Neural crest cell (in vitro differentiated cells): ENCODE data around the gene PTGDS. TPM values are rescaled to one million over a fixed set of nuclear protein-coding genes. Genes with fewer than 3 reads are reported as not detected.
"Not testable (repeated sequence)": the region's sequence is repeated elsewhere in the genome, so short reads cannot be mapped to it uniquely, and the experiment has no call there.

Experiments used
- DNase-seq: peaks from one replicate; pipeline ENCODE4 v3.0.0; 2021; ENCODE audit warnings: low read depth, mixed read lengths, low spot score
- H3K27ac Mint-ChIP-seq: one replicate; pipeline ENCODE4 v1.8.0; 2021; ENCODE audit warnings: mild to moderate bottlenecking, mixed read lengths; ENCODE audit not compliant: unreplicated experiment
- H3K27me3 Mint-ChIP-seq: 2 replicates; pipeline ENCODE4 v1.8.0; 2021; ENCODE audit warnings: low read depth, mild to moderate bottlenecking, mixed read lengths
- H3K36me3 Mint-ChIP-seq: 2 replicates; pipeline ENCODE4 v1.8.0; 2021; ENCODE audit warnings: low read depth, mild to moderate bottlenecking, mixed read lengths
- H3K4me1 Mint-ChIP-seq: 2 replicates; pipeline ENCODE4 v1.8.0; 2021; ENCODE audit warnings: mixed read lengths
- H3K4me3 Mint-ChIP-seq: one replicate; pipeline ENCODE4 v1.8.0; 2021; ENCODE audit warnings: mild to moderate bottlenecking, mixed read lengths
- H3K9me3 Mint-ChIP-seq: 2 replicates; pipeline ENCODE4 v1.8.0; 2021; ENCODE audit warnings: mixed read lengths
- total RNA-seq: library from RNA; stranded (reverse); gene quantifications from 2 replicates; pipeline ENCODE4 v1.2.1, GENCODE V29; 2021
- TF ChIP-seq, protein P1 (sequence below): fragments of 200-600 bp; sonication (generic); conservative IDR thresholded peaks from 2 replicates; pipeline ENCODE4 v1.5.0; 2021; ENCODE audit warnings: antibody characterized with exemption, mild to moderate bottlenecking

PTGDS gene
- total RNA-seq, 1 donor from 2014 or later = not detected

- peaks cover 11% of the 10 kb centered on the region for H3K27me3 Mint-ChIP-seq
- peaks cover 8% of the 10 kb centered on the region for H3K4me1 Mint-ChIP-seq
- no peak overlapping the region for H3K27ac Mint-ChIP-seq
- H3K36me3 Mint-ChIP-seq = no peaks in the 10 kb centered on the region
- H3K9me3 Mint-ChIP-seq = no peaks in the 10 kb centered on the region
- TF ChIP-seq, protein P1, sequence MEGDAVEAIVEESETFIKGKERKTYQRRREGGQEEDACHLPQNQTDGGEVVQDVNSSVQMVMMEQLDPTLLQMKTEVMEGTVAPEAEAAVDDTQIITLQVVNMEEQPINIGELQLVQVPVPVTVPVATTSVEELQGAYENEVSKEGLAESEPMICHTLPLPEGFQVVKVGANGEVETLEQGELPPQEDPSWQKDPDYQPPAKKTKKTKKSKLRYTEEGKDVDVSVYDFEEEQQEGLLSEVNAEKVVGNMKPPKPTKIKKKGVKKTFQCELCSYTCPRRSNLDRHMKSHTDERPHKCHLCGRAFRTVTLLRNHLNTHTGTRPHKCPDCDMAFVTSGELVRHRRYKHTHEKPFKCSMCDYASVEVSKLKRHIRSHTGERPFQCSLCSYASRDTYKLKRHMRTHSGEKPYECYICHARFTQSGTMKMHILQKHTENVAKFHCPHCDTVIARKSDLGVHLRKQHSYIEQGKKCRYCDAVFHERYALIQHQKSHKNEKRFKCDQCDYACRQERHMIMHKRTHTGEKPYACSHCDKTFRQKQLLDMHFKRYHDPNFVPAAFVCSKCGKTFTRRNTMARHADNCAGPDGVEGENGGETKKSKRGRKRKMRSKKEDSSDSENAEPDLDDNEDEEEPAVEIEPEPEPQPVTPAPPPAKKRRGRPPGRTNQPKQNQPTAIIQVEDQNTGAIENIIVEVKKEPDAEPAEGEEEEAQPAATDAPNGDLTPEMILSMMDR = no peak
- H3K4me3 Mint-ChIP-seq = peak overlapping the region; percentile 57
- DNase-seq = no peak
Measured at GRCh38 chr9:137000177-137000930, 23.1 kb downstream of the PTGDS start.

- no peak for DNase-seq
- H3K9me3 Mint-ChIP-seq = no peaks in the 10 kb centered on the region
- no peak overlapping the region for H3K27ac Mint-ChIP-seq
- peaks cover 8% of the 10 kb centered on the region for H3K4me1 Mint-ChIP-seq
- TF ChIP-seq, protein P1 = no peak
- H3K27me3 Mint-ChIP-seq = peaks cover 8% of the 10 kb centered on the region
- H3K36me3 Mint-ChIP-seq = no peaks in the 10 kb centered on the region
- no peak overlapping the region for H3K4me3 Mint-ChIP-seq
Measured at GRCh38 chr9:137001857-137002645, 24.7 kb downstream of the PTGDS start.

DNA sequence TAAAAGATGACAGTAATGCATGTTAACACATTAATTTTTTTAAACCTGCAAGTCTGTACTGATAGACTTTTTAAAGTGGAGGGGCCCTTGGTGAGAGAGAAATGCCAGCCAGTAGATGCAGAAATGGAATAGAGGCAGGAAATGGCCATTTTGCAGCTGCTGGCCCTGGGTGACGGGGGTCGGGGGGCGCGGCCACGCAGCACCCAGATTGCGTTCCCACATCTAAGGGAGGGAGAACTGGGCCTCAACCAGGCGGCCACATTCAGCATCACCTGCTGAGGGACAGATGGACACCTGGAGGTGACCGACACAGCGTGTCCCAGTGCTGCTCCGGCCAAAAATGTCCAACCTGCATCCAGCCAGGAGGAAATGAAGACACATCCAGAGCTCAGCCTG lies 25.3 kb downstream of the PTGDS start:
- TF ChIP-seq, protein P1 = no peak
- Mint-ChIP-seq H3K27me3 (peaks cover 4% of the 10 kb centered on the region), H3K36me3 (no peaks in the 10 kb centered on the region), H3K9me3 (no peaks in the 10 kb centered on the region), H3K4me1 (peaks cover 6% of the 10 kb centered on the region), H3K4me3 (no peak overlapping the region), H3K27ac (no peak overlapping the region)
- no peak for DNase-seq

GRCh38 chr9:137004285-137004684 lies 27.0 kb downstream of the PTGDS start:
- H3K36me3 Mint-ChIP-seq, H3K27ac Mint-ChIP-seq, H3K27me3 Mint-ChIP-seq, DNase-seq, H3K9me3 Mint-ChIP-seq, H3K4me1 Mint-ChIP-seq, H3K4me3 Mint-ChIP-seq: not testable (repeated sequence)
- TF ChIP-seq, protein P1 = peak; percentile 55

DNA sequence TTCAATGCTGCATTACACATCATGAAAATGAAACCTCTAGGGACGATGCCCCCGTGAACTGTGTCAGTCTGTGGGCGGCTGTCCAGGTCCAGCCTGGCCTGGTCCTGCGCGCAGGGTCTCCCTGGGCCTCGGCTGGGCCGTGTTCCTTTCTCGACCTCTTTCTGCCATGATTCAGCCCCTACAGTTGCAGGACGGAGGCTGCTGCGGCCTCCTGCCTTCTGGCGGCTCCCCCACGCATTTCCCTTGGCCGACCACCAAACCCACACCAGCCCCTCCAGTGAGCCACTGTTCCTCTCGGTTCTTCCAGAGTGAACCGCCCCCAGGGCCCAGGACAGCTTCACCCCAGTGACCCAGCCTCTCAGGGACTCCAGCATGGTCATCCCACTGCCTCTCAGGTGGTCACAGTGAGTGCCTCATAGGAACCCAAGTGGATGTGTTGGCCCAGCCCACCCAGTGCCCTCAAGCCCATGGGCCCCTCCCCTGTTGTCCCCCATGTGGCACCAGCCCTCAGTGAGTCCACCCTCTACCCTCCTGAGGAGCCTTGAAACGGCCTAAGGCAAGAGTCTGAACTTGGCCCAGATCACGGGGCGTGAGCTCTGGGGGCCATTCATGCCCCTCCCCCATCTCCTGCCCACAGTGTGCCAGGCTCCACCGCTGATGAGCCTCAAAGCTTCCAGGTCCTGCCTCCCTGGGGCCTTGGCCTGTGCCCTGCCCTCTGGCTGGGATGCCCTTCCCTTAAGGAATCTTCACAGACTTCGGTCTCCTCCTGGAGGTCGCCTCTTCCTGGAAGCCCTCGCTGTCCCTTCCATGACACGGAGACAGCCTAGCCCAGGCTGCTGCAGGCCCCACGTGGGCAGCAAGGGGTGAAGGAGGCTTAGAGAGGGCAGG lies 29.1 kb downstream of the PTGDS start:
- TF ChIP-seq, protein P1 = no peak
- H3K36me3 Mint-ChIP-seq = no peaks in the 10 kb centered on the region
- no peak overlapping the region for H3K4me3 Mint-ChIP-seq
- H3K27me3 Mint-ChIP-seq = no peaks in the 10 kb centered on the region
- no peaks in the 10 kb centered on the region for H3K4me1 Mint-ChIP-seq
- no peak for DNase-seq
- H3K27ac Mint-ChIP-seq = no peak overlapping the region
- no peaks in the 10 kb centered on the region for H3K9me3 Mint-ChIP-seq
